HK-2 (cell line): ENCODE measurements around the gene CYB5A.
A peak's percentile ranks its signal among the peaks of the same experiment; 100 is the strongest.
"Not testable (repeated sequence)": the region's sequence is repeated elsewhere in the genome, so short reads cannot be mapped to it uniquely, and the experiment has no call there.

Source experiments
- DNase-seq: peaks from one replicate; pipeline ENCODE4 v3.0.0-alpha.2; 2018; ENCODE audit not compliant: unreplicated experiment

CYB5A gene, protein sequence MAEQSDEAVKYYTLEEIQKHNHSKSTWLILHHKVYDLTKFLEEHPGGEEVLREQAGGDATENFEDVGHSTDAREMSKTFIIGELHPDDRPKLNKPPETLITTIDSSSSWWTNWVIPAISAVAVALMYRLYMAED

DNA sequence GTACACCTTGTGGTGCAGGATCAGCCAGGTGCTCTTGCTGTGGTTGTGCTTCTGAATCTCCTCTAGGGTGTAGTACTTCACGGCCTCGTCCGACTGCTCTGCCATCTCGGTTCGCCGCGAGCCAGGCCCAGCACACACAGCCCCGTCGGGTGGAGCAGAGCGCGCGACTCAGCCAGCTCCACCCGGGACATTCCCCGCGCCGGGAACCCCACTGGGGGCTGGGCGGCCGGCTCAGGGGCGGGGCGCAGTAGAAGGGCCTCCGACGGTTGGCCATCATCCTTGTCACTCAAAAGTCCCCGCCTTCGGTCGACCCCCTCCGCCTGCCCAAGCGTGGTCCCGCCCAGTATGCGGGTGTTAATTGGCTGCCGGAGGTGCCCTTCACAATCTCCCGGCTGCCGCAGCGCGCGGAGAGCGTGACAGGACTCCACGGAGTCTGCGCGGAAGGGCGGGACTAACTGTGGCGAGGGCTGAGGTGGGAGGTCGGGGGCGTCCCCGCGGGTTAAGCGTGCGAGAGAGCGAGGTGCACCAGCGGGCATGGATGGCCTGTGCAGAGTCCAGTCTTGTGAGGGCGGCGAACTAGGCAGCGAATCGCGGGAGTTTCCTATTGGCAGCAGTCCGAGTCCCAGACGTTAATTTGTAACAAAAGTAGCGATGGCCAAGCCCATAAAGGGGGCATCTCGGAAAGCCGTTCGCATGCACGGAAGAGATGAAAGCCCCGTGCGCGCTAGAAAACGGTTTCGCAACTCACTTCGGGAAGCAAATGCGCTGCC, at the start of gene CYB5A:
CYB5A (minus strand) TSS at position 193 of the 770 bp plus-strand sequence; CDS start at position 105, 88 bp downstream.
- peak; percentile 97 for DNase-seq

DNA sequence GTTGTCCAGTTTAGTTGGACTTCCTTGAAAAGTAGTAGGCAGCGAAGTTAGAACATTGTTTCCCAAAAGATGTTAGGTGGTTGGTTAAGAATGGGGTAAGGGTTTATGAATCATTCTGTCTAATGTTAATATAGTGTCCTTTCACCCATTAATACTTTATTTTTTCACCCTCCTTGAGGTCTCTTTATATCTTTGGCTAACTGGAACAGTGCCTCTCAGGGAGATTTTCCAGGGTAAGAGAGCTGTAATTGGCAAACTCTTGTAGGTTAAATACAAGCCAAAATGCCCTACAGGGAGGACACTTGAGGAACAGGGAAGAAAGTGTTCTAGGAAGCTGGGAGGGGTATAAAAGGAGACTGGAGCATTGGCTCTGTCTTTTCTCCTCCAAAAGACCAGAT, 46.1 kb upstream of the CYB5A start:
- no peak for DNase-seq

DNA sequence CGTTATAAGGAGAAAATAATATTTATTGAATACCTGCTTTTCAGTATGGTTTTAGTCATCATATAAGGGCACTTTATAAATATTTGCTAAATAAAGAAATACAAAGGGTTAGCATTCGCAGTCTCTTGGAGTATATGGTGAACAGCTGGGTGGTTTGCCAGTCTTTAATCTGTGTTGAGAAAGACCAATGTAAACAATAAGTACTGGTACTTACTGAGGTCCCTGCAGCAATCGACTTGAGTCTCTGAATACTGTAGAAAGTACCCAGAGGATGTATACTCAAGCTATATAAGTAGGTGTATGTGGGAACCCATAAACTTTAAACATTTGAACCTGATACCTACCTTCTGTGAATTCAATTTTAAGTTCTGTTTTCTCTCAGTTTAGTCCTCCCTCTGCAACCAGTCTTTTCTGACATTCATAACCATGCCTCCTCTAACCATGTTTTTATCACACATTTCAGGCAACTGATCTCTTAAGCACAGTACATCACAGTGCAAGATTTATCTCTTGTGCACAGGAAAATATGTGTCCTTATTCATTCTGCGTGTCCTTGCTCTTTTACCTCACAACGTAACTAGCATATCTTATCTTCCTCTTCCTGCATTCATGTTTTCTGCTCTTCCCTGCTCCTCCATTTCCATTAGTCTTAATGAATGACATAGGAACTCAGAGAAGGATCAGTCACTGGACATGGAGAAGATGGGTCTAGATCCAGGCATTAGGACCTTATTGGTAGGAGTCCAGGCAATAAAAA, 45.6 kb upstream of the CYB5A start:
- no peak for DNase-seq

DNA sequence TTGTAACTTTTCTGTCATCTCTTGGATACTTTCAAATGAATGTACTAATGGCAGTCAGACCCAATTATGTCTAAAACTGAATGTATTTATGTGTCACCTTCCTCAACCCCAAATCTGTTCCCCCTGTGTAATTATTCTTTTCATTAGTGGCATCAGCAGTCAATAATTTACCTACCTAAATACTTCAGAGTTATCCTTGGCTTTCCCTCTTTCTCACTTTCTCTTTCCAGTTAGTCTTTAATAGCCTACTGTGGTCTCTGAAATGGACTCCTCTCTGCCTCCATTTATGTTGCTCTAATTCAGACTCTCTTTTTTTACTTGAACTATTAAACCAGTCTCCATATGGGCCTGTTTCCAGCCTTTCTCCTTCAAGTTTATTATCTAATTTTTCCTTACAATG, 44.9 kb upstream of the CYB5A start:
- DNase-seq = no peak

DNA sequence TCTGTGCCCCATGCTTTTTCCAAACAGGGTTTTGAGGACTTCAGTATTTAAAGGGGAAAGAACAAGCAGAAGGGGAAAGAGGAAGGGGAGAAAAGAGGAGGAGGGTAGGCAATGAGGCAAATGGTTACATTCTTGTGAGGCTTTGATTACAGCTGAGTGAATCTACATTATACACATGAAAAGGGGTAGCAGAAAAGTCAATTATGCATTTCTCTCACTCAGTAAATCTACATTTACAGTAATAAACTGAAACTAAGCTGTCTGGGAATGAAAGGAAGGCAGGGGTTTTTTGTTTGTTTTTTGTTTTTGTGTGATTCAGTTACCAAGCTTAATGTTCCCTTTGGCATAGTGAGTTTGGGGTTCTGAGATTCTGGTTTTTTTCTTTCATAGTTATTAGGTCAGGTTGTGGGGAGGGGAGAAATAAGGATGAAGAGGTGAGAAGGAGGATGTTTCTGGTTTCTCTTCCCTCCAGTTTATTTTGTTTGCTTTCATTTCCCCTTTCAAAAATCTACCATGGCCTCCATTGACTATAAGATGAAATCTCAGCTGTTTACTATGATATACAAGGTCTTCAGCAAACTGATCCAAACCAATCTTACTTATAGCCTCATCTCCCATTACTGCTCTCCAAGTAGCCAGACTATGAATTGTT, 42.6 kb upstream of the CYB5A start:
- no peak for DNase-seq

DNA sequence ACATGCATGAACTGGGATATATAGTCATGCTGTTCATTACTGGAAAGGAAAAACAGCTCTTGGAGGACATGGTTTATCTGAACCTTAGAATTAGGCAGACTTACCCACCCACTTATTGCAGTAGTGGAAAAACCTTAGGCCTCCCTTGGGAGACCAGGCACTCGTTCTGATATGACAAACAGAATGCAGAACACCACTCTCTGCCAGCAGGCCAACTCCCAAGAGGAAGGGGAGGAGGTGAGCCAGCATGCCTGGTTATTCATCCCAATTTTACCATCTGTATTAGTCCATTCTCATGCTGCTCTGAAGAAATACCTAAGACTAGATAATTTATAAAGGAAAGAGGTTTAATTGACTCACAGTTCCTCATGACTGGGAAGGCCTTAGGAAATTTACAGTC, 41.3 kb upstream of the CYB5A start:
- no peak for DNase-seq

DNA sequence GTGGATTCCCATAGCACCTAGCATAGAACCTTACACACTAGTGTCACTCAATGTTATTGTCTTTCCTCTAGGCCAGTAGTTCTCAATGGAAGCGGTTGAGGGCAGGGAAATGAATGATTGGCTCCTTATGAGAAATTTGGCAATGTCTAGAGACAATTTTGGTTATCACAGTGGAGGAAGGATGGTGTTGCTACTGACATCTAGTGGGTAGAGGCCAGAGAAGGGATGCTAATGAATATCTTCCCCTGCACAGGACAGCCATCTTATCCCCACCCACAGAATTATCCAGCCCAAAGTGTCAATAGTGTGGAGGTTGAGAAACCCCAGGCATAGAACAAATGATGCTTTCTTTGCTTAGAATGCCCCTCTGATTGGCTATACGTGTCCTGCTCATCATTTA, 39.6 kb upstream of the CYB5A start:
- DNase-seq = no peak

DNA sequence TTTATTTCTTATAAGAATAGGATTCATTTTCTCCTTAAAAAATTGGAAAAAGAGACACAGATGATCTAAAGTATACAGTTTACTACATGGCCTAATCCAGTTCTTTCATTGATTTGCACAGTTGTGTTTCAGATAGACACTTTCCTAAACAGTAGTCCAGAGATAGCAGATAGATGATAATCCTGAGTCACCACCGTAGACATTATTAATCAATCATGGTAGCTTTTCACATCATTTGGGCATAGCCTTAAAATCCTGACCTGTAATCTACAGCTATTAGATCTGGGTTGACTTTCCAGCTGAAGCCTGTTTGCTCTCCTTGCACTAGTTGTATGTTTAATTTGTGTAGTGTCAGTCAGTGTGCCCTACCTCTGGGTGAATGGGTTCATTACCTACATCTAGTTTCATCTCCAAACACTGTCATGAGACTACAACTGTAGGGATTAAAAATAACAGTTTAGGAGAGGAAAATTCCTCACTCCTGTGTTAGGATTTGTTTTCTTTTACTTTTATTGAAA, 38.0 kb upstream of the CYB5A start:
- DNase-seq = no peak

DNA sequence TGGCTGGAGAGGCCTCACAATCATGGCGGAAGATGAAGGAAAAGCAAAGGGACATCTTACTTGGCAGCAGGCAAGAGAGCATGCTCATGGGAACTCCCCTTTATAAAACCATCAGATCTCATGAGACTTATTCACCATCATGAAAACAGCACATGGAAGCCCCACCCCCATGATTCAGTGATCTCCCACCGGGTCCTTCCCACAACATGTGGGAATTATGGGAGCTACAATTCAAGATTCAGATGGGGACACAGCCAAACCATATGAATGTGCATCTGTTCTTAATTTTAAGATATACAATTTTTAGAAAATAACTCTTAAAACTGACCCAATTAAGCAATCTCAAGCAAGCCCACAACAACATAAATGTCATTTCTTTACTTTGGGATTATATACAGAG, 36.4 kb upstream of the CYB5A start:
- DNase-seq = no peak

DNA sequence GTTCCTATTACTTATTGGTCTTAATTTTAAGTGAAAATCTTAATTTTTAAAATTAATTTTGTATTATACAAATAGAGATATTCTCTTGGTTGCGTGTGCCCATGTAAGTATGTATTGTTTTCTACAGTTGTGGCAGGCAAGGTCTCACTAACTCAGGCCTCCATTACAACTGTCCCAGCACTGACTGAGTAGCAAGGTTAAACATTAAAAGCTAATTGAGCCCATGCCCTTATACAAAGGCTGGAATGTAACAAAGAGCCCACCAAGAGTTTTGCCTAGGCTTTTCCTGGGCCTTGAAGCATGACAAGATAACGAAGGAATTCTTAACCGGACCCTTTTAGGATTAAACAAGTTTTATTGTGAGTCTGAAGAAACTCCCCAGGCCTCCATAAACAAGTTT, 35.0 kb upstream of the CYB5A start:
- DNase-seq = not testable (repeated sequence)

DNA sequence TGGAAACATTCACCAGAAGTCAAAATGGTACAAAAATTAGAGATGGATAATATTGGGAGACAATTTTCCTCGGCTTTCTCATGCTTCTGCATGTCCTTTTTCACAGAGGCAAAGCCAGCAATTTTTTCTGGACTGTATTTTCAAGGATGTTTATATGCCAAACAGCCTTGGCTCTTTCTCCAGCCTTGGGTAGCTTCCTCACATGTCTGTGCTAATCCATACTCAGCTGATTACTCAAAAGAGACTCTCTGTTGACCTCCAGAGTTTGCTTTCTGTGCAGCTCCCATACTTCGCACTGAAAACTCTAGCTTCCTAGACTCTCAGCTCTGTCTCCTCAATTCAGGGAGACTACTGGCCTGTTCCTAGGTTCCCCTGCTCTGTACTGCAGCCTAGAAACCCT, 34.5 kb upstream of the CYB5A start:
- DNase-seq = no peak

DNA sequence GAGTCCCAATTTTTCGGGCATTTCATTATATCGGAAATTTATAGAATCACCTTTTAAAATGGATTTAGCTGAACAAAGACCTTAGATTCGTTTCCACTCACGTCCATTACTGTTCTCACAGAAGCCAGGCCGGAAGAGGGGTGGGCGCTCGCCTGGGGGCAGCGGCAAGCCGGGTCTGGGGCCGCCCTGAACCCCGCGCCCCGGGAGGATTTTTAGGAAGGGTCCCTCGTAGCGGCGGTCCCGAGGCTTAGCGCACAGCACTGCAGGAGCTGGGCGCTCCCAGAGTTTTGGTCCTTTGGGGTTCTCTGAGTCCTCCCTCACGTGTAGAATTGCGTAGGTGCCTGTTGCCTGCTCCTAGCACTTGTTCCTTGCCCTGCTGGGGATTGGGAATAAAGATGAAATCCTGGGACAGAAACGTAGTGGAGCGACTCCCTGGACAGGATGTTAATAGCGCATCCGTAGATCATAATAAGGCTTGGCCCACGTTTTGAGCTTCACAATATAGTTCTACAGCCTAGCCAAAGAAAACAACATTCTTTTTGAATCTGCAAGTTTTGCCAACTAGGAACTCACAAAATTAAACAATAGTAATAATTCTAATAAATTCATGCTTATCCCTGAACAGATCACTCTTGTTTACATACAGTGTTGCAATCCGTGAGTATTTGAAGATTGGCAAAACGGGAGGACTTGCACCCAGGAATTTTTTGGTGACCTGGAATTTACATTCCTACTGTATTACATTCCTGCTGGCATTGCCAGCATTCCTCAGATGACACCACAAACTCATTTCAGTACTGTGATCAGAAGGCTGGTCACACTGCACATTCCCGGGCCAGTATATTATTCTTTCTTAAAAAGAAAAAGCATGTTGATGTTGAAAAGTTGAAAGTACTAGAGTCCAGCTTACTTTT, 24.8 kb upstream of the CYB5A start:
- DNase-seq = peak; percentile 33

DNA sequence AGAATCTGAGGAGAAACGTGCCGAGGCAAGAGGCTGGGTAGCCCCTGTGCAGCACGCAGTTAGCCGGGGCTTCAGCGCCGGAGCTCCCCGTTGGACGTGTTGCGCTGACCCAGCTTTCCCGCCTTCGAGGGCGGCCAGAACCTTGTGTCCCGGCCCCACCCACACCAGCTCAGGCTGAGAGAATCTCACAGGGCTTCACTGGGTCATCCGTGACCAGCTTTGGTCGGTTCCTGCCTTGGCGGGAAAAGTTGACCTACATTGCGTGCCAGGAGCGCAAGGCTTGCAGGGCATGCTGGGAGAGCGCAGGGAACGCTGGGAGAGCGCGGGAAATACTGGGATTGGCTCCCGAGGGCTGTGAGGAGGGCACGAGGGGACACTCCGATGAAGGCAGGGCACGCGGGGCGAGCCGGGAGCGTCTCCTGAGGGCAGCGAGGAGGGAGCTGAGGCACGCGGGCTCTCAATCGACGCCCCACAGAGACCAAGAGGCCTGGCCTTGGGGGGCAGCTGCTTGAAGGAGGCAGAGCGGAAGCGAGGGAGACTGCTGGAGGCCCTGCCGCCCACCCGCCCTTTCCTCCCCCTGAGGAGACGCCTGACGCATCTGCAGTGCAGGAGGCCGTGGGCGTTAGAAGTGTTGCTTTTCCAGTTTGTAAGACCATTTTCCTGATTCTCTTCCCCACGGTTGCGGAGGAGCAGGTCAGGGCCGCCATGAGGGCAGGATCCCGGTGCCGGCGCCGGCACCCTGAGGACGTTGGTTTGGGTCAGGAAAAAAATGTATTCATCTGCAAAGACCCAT, 23.9 kb upstream of the CYB5A start, which contains the start of gene C18orf63:
C18orf63 (plus strand) TSS at position 376 of the 793 bp plus-strand sequence. CDS start 2,027 bp downstream, outside the sequence.
- DNase-seq = no peak

DNA sequence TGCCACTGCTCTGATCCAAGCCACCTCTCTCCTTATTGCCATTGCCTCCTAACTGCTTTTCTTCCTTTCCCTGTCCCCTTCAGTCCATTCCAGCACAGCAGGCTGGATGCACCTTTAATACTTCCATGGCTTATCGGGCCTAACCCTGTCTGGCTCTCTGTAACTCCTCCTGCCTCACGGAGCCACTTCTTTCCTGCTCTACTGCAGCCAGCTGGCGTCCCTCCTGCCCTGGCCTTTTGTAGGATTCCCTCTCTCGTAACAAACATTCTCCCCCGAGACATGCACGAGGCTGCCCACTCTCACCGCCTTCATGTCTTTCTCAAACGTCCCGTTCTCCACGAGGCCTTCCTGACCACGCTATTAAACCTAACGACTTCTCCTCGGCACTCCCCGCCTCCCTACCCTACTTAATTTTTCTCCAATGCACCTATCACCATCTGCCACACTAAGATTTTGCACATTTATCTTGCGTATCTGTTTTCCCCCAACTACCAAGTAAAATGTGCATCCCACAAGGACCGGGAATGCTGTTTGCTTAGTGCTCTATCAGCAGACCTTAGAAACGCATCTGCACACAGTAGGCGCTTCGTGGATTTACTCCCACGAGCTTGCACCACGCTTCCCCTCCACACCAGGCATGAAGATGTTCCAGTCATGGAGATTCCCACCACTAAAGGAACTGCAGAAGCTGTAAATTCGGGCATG, 23.1 kb upstream of the CYB5A start:
- no peak for DNase-seq

DNA sequence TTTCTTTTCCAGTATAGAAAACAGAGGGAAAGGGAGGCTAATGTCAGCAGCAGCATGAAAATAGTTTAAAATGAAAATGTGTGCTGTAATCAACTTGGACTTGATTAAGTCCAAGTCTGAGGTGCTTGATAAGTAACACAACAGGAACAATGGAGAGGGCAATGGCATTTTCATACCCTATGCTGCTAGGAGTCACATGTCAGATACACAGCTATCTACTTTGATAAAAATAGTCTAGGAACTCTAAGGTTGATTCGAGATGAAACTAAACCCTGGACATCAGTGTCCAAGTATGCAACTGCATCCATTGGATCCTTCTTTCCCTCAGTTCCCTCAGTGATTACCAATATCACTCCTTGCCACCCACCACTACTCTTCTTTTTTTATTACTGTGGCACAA, 19.2 kb upstream of the CYB5A start:
- DNase-seq = no peak

DNA sequence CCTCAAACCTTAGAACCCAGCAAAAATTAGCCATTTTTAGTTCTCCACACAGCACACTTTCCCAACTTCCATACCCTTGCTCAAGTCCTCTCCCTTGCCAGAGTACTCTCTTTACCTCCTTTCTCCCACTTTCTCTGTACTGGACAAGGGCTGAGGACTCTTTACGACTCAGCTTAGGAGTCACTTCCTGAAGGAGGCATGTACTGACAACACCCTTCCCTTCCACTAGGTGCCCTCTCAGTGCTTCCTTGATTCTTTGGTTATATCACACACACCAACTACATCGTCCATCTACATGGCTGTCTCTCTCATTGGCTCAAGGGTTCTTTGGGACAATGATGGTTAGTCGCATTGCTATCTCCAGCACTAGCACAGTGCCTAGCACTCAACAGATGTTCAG, 18.6 kb upstream of the CYB5A start:
- DNase-seq = no peak

DNA sequence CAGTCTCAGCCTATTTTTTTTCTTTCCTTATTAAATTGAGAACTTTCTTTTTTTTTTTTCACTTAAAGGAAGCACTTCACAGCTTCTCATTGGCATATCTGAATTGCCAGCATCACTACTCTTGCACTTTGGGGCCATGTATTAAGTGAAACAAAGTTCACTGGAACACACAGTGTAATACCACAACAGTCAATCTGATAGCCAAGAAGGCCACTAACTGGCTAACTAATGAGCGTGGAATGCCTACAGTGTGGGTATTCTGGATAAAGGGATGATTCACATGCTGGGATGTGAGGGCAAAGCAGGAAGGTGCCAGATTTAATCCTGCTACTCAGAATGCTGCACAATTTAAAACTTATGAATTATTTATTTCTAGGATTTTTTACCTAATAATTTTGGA, 12.2 kb upstream of the CYB5A start:
- DNase-seq = no peak

DNA sequence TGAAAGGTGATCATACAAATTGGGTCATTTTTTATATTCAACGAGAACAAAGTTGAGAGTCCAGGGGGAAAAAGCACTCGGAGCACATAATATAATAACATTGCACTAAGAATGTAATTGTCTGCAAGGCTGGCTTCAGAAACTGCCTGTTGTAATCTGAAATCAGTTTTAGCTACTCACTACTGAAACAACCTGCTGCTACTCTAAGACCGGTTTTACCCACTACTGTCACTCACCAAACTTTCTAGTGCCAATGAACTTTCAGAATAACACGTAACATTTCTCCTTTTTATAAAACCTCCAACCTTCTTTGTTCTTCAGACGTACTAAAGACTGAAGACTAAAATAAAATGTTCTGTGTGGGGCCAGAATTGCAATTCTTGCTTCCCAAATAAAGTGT, 11.5 kb upstream of the CYB5A start:
- DNase-seq = no peak

DNA sequence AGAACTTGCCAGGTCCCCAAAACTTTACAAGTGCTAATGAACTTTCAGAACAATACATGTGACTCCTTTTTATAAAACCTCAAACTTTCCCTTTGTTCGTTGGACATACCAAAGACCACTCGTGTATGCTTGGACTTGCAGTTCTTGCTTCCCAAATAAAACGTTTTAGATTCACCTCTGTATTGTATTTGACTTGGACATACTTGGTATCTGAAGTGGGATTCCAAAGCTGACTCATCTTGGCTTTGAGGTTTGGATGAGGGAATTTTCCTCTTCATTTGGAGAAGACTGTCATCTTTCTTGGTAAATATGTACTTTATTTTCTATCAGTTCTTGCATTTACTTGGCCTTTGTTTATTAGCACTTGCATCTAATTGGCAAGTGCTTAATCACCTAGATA, 8.0 kb upstream of the CYB5A start:
- DNase-seq = no peak

DNA sequence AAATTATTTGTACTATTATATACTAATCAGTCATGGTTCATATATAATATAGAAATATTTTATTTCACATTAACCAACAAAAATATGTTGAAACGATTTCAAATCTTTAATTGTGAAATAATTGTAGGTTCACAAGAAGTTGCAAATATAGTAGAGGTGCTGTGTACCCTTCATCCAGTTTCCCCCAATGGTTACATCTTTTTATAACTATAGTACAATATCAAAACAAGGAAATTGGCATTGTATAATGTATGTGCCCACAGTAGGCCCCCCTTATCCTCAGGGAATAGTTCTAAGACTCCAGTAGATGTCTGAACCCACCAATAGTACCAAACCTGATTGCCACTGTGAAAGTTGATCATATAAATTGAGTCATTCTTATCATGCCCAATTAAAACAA, 7.4 kb upstream of the CYB5A start:
- DNase-seq = no peak
